ENCODE data around the gene MDFI.

- TF ChIP-seq EZH2phosphoT487 (IDR thresholded peaks at IDR 0.05; ENCODE audit: insufficient read depth, low read depth): no peak
- TF ChIP-seq EZH2 (IDR thresholded peaks at IDR 0.05; ENCODE audit: insufficient read depth, poor library complexity, severe bottlenecking): no peak
These were observed 30.7 kb downstream of the MDFI start for GRCh38 chr6:41668968-41669367.
